Activated CD4-positive, alpha-beta memory T cell treated with anti-CD3 and anti-CD28 coated beads, Interleukin-2, amount 10 ng/mL, durations not matched to agents 7 days and 5 days (primary cell): ENCODE measurements around the gene CD7. TPM values are rescaled to one million over a fixed set of nuclear protein-coding genes. Genes with fewer than 3 reads are reported as not detected.
A peak's percentile ranks its signal among the peaks of the same experiment; 100 is the strongest.

Experiments
- CTCF ChIA-PET: fragments of 350-600 bp; sonication (Branson Sonifier 250); formaldehyde crosslinking; loops from one replicate; lab custom pipeline; 2021; ENCODE audit warnings: antibody characterized with exemption, inconsistent platforms; lab: Charles Lee
- POLR2A ChIA-PET: fragments of 350-600 bp; sonication (Branson Sonifier 250); formaldehyde crosslinking; loops from one replicate; lab custom pipeline; 2021; ENCODE audit warnings: antibody characterized with exemption; lab: Charles Lee
- DNase-seq: peaks from one replicate; pipeline ENCODE4 v3.0.0-alpha.2; 2020
- H3K27ac Mint-ChIP-seq: one replicate; pipeline ENCODE4 v1.8.0; 2021; ENCODE audit warnings: mild to moderate bottlenecking, mixed read lengths
- H3K27me3 Mint-ChIP-seq: one replicate; pipeline ENCODE4 v1.8.0; 2021; ENCODE audit warnings: mixed read lengths
- H3K36me3 Mint-ChIP-seq: one replicate; pipeline ENCODE4 v1.8.0; 2021; ENCODE audit warnings: low read depth, mixed read lengths
- H3K4me1 Mint-ChIP-seq: one replicate; pipeline ENCODE4 v1.8.0; 2021; ENCODE audit warnings: mixed read lengths
- H3K4me3 Mint-ChIP-seq: one replicate; pipeline ENCODE4 v1.8.0; 2021; ENCODE audit warnings: mild to moderate bottlenecking, mixed read lengths
- H3K9me3 Mint-ChIP-seq: one replicate; pipeline ENCODE4 v1.8.0; 2021; ENCODE audit warnings: mixed read lengths
- total RNA-seq, 2 experiments: library from RNA; stranded (reverse); gene quantifications; one replicate each; pipeline ENCODE4 v1.2.3, GENCODE V29; 2021

CD7 gene
- total RNA-seq, 2 experiments from 2014 or later: 138 to 140 TPM

- Mint-ChIP-seq H3K27ac (no peak overlapping the region), H3K9me3 (no peaks in the 10 kb centered on the region), H3K36me3 (no peaks in the 10 kb centered on the region), H3K4me1 (peaks cover 32% of the 10 kb centered on the region), H3K27me3 (peaks cover 3% of the 10 kb centered on the region), H3K4me3 (no peak overlapping the region)
- ChIA-PET POLR2A (interaction anchor here (0.8 to 2.9 kb wide), 6 partner anchors 9 to 174 kb away, joined by 3 to 36 read pairs (median 6); partner anchors contain the start of gene CSNK1D), CTCF (interaction anchor here (1.4 to 1.5 kb wide), 2 partner anchors 14 to 55 kb away, joined by 4 to 6 read pairs; no protein-coding TSS in a partner anchor)
- peak; percentile 47 for DNase-seq
Measured at GRCh38 chr17:82283208-82283749, 34.1 kb downstream of the CD7 start.

GRCh38 chr17:82282239-82283207 is 34.9 kb downstream of the CD7 start:
- CTCF ChIA-PET: interaction anchor here (1.4 to 1.5 kb wide), 2 partner anchors 15 to 56 kb away, joined by 4 to 6 read pairs; no protein-coding TSS in a partner anchor
- DNase-seq: no peak
- no peaks in the 10 kb centered on the region for H3K36me3 Mint-ChIP-seq
- H3K27ac Mint-ChIP-seq: no peak overlapping the region
- no peak overlapping the region for H3K4me3 Mint-ChIP-seq
- no peaks in the 10 kb centered on the region for H3K9me3 Mint-ChIP-seq
- peaks cover 3% of the 10 kb centered on the region for H3K27me3 Mint-ChIP-seq
- POLR2A ChIA-PET: interaction anchor here (0.8 to 2.9 kb wide), 5 partner anchors 9 to 175 kb away, joined by 3 to 36 read pairs (median 7); partner anchors contain the start of gene CSNK1D
- H3K4me1 Mint-ChIP-seq: peaks cover 27% of the 10 kb centered on the region

- ChIA-PET CTCF (no interaction called here), POLR2A (interaction anchor here (1.7 to 2.9 kb wide), 2 partner anchors 9 to 11 kb away, joined by 7 to 36 read pairs; partner anchors contain the start of gene CSNK1D)
- DNase-seq: peak; percentile 31
- H3K27me3 Mint-ChIP-seq: peaks cover 5% of the 10 kb centered on the region
- no peak overlapping the region for H3K4me3 Mint-ChIP-seq
- no peaks in the 10 kb centered on the region for H3K9me3 Mint-ChIP-seq
- H3K36me3 Mint-ChIP-seq: no peaks in the 10 kb centered on the region
- H3K27ac Mint-ChIP-seq: no peak overlapping the region
- peaks cover 27% of the 10 kb centered on the region for H3K4me1 Mint-ChIP-seq
Measured at GRCh38 chr17:82281502-82282238, 35.7 kb downstream of the CD7 start.

- H3K9me3 Mint-ChIP-seq: no peaks in the 10 kb centered on the region
- ChIA-PET POLR2A (interaction anchor here (0.8 to 1.4 kb wide), 2 partner anchors 15 to 17 kb away, joined by 3 read pairs; no protein-coding TSS in a partner anchor), CTCF (no interaction called here)
- H3K4me3 Mint-ChIP-seq: no peak overlapping the region
- no peaks in the 10 kb centered on the region for H3K36me3 Mint-ChIP-seq
- H3K4me1 Mint-ChIP-seq: peaks cover 27% of the 10 kb centered on the region
- H3K27ac Mint-ChIP-seq: no peak overlapping the region
- DNase-seq: peak; percentile 32
- H3K27me3 Mint-ChIP-seq: peaks cover 5% of the 10 kb centered on the region
Measured at GRCh38 chr17:82281076-82281475, 36.3 kb downstream of the CD7 start.

- Mint-ChIP-seq H3K9me3 (no peaks in the 10 kb centered on the region), H3K27me3 (peaks cover 5% of the 10 kb centered on the region), H3K4me3 (no peak overlapping the region), H3K27ac (no peak overlapping the region), H3K36me3 (no peaks in the 10 kb centered on the region), H3K4me1 (peaks cover 27% of the 10 kb centered on the region)
- CTCF ChIA-PET: interaction anchor here (0.6 kb wide), 1 partner anchor 40 kb away, joined by 3 read pairs; no protein-coding TSS in a partner anchor
- POLR2A ChIA-PET: interaction anchor here (0.8 to 1.4 kb wide), 2 partner anchors 15 to 18 kb away, joined by 3 read pairs; no protein-coding TSS in a partner anchor
- no peak for DNase-seq
Measured at GRCh38 chr17:82280537-82280936, 36.9 kb downstream of the CD7 start.

GRCh38 chr17:82278786-82279391 is 38.5 kb downstream of the CD7 start:
- CTCF ChIA-PET: no interaction called here
- H3K36me3 Mint-ChIP-seq: no peaks in the 10 kb centered on the region
- peaks cover 28% of the 10 kb centered on the region for H3K4me1 Mint-ChIP-seq
- no peak overlapping the region for H3K27ac Mint-ChIP-seq
- no peak overlapping the region for H3K4me3 Mint-ChIP-seq
- POLR2A ChIA-PET: no interaction called here
- H3K27me3 Mint-ChIP-seq: peaks cover 2% of the 10 kb centered on the region
- H3K9me3 Mint-ChIP-seq: no peaks in the 10 kb centered on the region
- DNase-seq: no peak

- CTCF ChIA-PET: no interaction called here
- POLR2A ChIA-PET: no interaction called here
Measured at GRCh38 chr17:82278308-82278707, 39.1 kb downstream of the CD7 start.

GRCh38 chr17:82277851-82278250 is 39.6 kb downstream of the CD7 start:
- no peak overlapping the region for H3K27ac Mint-ChIP-seq
- H3K4me1 Mint-ChIP-seq: peaks cover 18% of the 10 kb centered on the region
- no peaks in the 10 kb centered on the region for H3K36me3 Mint-ChIP-seq
- POLR2A ChIA-PET: no interaction called here
- CTCF ChIA-PET: no interaction called here
- DNase-seq: no peak
- peaks cover 2% of the 10 kb centered on the region for H3K27me3 Mint-ChIP-seq
- no peak overlapping the region for H3K4me3 Mint-ChIP-seq
- no peaks in the 10 kb centered on the region for H3K9me3 Mint-ChIP-seq

More at GRCh38 chr17:82278308-82278707, 39.1 kb downstream of the CD7 start:
- Mint-ChIP-seq H3K4me1 (peaks cover 22% of the 10 kb centered on the region), H3K9me3 (no peaks in the 10 kb centered on the region), H3K27me3 (peaks cover 2% of the 10 kb centered on the region), H3K27ac (no peak overlapping the region), H3K36me3 (no peaks in the 10 kb centered on the region), H3K4me3 (no peak overlapping the region)
- DNase-seq: no peak

GRCh38 chr17:82276938-82277337 is 40.5 kb downstream of the CD7 start:
- Mint-ChIP-seq H3K4me3 (no peak overlapping the region), H3K9me3 (no peaks in the 10 kb centered on the region), H3K4me1 (peaks cover 21% of the 10 kb centered on the region), H3K36me3 (peaks cover 7% of the 10 kb centered on the region), H3K27me3 (peaks cover 2% of the 10 kb centered on the region), H3K27ac (no peak overlapping the region)
- ChIA-PET POLR2A (interaction anchor here (5.3 kb wide), 1 partner anchor 21 kb away, joined by 49 read pairs; no protein-coding TSS in a partner anchor), CTCF (no interaction called here)
- DNase-seq: no peak

GRCh38 chr17:82275326-82275725 is 42.1 kb downstream of the CD7 start:
- no peak for DNase-seq
- peaks cover 2% of the 10 kb centered on the region for H3K27me3 Mint-ChIP-seq
- H3K36me3 Mint-ChIP-seq: peaks cover 23% of the 10 kb centered on the region
- POLR2A ChIA-PET: interaction anchor here (0.9 to 5.3 kb wide), 3 partner anchors 15 to 22 kb away, joined by 3 to 49 read pairs (median 13); no protein-coding TSS in a partner anchor
- CTCF ChIA-PET: no interaction called here
- H3K4me3 Mint-ChIP-seq: no peak overlapping the region
- H3K9me3 Mint-ChIP-seq: no peaks in the 10 kb centered on the region
- H3K27ac Mint-ChIP-seq: peak overlapping the region; percentile 21
- H3K4me1 Mint-ChIP-seq: peaks cover 24% of the 10 kb centered on the region

- no peak for DNase-seq
- H3K27me3 Mint-ChIP-seq: peaks cover 2% of the 10 kb centered on the region
- H3K4me3 Mint-ChIP-seq: peak overlapping the region; percentile 86
- POLR2A ChIA-PET: interaction anchor here (0.7 to 5.3 kb wide), 15 partner anchors 8 to 209 kb away, joined by 3 to 49 read pairs (median 4); partner anchors contain the start of genes DUS1L, NARF and OGFOD3
- CTCF ChIA-PET: interaction anchor here (1.2 kb wide), 1 partner anchor 19 kb away, joined by 4 read pairs; no protein-coding TSS in a partner anchor
- H3K27ac Mint-ChIP-seq: no peak overlapping the region
- H3K9me3 Mint-ChIP-seq: no peaks in the 10 kb centered on the region
- peaks cover 33% of the 10 kb centered on the region for H3K4me1 Mint-ChIP-seq
- H3K36me3 Mint-ChIP-seq: peaks cover 33% of the 10 kb centered on the region
Measured at GRCh38 chr17:82274134-82275020, 43.0 kb downstream of the CD7 start.
